Mucosa of descending colon (tissue), 3 donors: ENCODE data around the gene THADA. TPM values are rescaled to one million over a fixed set of nuclear protein-coding genes. Genes with fewer than 3 reads are reported as not detected.
"Not testable (repeated sequence)": the region's sequence is repeated elsewhere in the genome, so short reads cannot be mapped to it uniquely, and the experiment has no call there.

Experiments used
- ATAC-seq: fragments of 200-7000 bp; cut with Tn5 transposase; one replicate; pipeline ENCODE4 v1.9.1; 2020; ENCODE audit warnings: mild to moderate bottlenecking, moderate library complexity
- DNase-seq, 3 donors: peaks; one replicate each; pipeline ENCODE4 v3.0.0-alpha.2; 2020
- H3K36me3 ChIP-seq: fragments of 200-600 bp; one replicate; pipeline ENCODE4 v1.8.0; 2021; ENCODE audit warnings: low read depth, mild to moderate bottlenecking
- H3K4me1 ChIP-seq: fragments of 200-600 bp; one replicate; pipeline ENCODE4 v1.8.0; 2021; ENCODE audit warnings: low read depth, mild to moderate bottlenecking
- H3K4me3 ChIP-seq: fragments of 200-600 bp; one replicate; pipeline ENCODE4 v1.8.0; 2021; ENCODE audit warnings: mild to moderate bottlenecking
- H3K9me3 ChIP-seq: fragments of 200-600 bp; one replicate; pipeline ENCODE4 v1.8.0; 2021; ENCODE audit warnings: mild to moderate bottlenecking
- CTCF ChIP-seq: fragments of 200-600 bp; IDR thresholded peaks from one replicate; pipeline ENCODE4 v1.8.0; 2022; ENCODE audit warnings: antibody characterized with exemption, mild to moderate bottlenecking
- intact Hi-C, 2 donors: fragments of 100-400 bp; cut with DNase I in 1 of 2; cut with micrococcal nuclease in 1 of 2; formaldehyde crosslinking; loops; one replicate each; pipeline versions ENCODE4 v1.11.0 to v1.11.1; 2022; cut with DNase I, micrococcal nuclease
- total RNA-seq, 3 donors: library from RNA; stranded (reverse); fragmentation: NEBNext Ultra II Directional in 2 of 3; extraction: Animal tissue kit (Norgen Biotek cat#: 25700) in 2 of 3; gene quantifications; one replicate each; pipeline versions ENCODE4 v1.2.1 to v1.2.4, GENCODE V29; 2021 to 2023
- donor health status: DM: no; HTN: no; CAD: no; lungs with moderate emphysema.
- donor health status: DM: no; HTN: no; CAD: no.
- donor health status: DM: no; HTN: yes; CAD: no.

The THADA gene
- total RNA-seq, 3 donors from 2014 or later: 20.1 to 26.7 (median 25.3) TPM

- Histone ChIP-seq H3K9me3 (no peaks in the 10 kb centered on the region), H3K36me3 (no peaks in the 10 kb centered on the region), H3K4me3 (no peak overlapping the region), H3K4me1 (no peaks in the 10 kb centered on the region)
- ATAC-seq (no peak), DNase-seq (no peak)
- no peak for TF ChIP-seq CTCF
- intact Hi-C loops: no loop called here
Observed at GRCh38 chr2:43556256-43556655, 39.6 kb downstream of the THADA start.

DNA sequence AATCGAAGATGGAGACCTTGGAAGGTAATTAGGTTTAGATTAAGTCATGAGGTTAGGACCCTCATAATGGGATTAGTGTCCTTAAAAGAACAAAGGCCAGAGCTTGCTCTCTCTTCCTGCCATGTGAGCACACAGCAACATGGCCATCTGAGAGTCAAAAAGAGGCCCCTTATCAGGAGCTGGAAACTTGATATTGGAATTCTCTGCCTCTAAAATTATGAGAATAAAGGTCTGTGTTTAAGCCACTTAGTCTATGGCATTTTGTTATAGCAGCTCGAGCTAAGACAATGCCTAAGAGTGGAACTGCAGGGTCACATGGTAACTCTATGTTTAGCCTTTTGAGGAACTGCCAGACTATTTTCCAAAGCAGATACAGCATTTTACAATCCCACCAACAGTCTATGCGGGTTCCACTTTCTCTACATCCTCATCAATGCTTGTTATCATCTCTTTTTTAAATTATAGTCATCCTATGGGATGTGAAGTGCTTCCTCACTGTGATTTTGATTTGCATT lies 42.4 kb downstream of the THADA start:
- no peak for TF ChIP-seq CTCF
- intact Hi-C loops: no loop called here
- DNase-seq (no peak), ATAC-seq (no peak)
- no peaks in the 10 kb centered on the region for H3K9me3 ChIP-seq
- H3K4me1 ChIP-seq: no peaks in the 10 kb centered on the region
- H3K4me3 ChIP-seq: no peak overlapping the region
- H3K36me3 ChIP-seq: no peaks in the 10 kb centered on the region

DNA sequence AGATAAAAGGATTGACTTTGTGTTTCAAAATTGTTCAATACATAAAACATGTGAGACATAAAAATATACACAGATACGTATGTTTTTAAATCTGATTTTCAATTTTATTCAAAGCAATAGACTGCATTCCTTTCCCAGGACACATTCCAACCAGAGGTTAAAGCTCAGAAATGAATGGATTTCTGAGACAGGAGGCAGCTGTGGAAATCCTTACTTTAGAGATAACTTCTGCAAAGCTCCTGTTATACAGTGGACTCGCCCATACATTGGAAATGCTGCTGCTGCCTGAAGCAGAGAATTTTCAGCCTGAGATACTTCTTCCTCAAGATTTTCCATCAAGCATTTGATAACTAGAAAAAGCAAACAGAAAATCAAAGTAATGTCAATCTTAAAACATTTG lies 43.8 kb downstream of the THADA start:
- DNase-seq (no peak), ATAC-seq (no peak)
- Histone ChIP-seq H3K4me3 (no peak overlapping the region), H3K4me1 (no peaks in the 10 kb centered on the region), H3K9me3 (no peaks in the 10 kb centered on the region), H3K36me3 (no peaks in the 10 kb centered on the region)
- TF ChIP-seq CTCF: no peak
- intact Hi-C loops: no loop called here

DNA sequence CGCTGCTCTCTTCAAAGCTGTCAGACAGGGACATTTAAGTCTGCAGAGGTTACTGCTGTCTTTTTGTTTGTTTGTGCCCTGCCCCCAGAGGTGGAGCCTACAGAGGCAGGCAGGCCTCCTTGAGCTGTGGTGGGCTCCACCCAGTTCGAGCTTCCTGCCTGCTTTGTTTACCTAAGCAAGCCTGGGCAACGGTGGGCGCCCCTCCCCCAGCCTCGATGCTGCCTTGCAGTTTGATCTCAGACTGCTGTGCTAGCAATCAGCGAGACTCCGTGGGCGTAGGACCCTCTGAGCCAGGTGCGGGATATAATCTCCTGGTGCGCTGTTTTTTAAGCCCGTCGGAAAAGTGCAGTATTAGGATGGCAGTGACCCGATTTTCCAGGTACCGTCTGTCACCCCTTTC lies 47.5 kb downstream of the THADA start:
- peak in 1 of 3 donors; percentile 24 for DNase-seq
- H3K9me3 ChIP-seq, H3K4me3 ChIP-seq, ATAC-seq, H3K4me1 ChIP-seq, H3K36me3 ChIP-seq, intact Hi-C loops: not testable (repeated sequence)

GRCh38 chr2:43542285-43542933 lies 53.4 kb downstream of the THADA start:
- peak; percentile 51 for ATAC-seq
- Histone ChIP-seq H3K4me3 (no peak overlapping the region), H3K9me3 (no peaks in the 10 kb centered on the region), H3K4me1 (no peaks in the 10 kb centered on the region), H3K36me3 (no peaks in the 10 kb centered on the region)
- DNase-seq: no peak
- intact Hi-C loops: no loop called here
- no peak for TF ChIP-seq CTCF

- H3K9me3 ChIP-seq: no peaks in the 10 kb centered on the region
- intact Hi-C loops: no loop called here
- no peak for TF ChIP-seq CTCF
- H3K4me1 ChIP-seq: no peaks in the 10 kb centered on the region
- no peaks in the 10 kb centered on the region for H3K36me3 ChIP-seq
- DNase-seq (no peak), ATAC-seq (no peak)
- no peak overlapping the region for H3K4me3 ChIP-seq
Observed at GRCh38 chr2:43541165-43541564, 54.7 kb downstream of the THADA start.
